Measurements from ENCODE around the gene LAMB1. TPM values are rescaled to one million over a fixed set of nuclear protein-coding genes. Genes with fewer than 3 reads are reported as not detected.

The LAMB1 gene
- polyA plus RNA-seq, 1 donor from 2014 or later, result 7.6 TPM

- Histone ChIP-seq H3K9ac (ENCODE audit: low read length) (no peak overlapping the region), H4K20me1 (ENCODE audit: insufficient read depth) (no peaks in the 10 kb centered on the region), H3K36me3 (ENCODE audit: insufficient read depth, low read length) (no peaks in the 10 kb centered on the region), H2AFZ (ENCODE audit: low read depth, low read length) (no peak overlapping the region), H3K27ac (ENCODE audit: low read length) (no peak overlapping the region), H3F3A (ENCODE audit: insufficient read depth, low read length, poor library complexity, severe bottlenecking) (no peaks in the 10 kb centered on the region), H3K79me2 (replicated peaks; ENCODE audit: insufficient read depth, low read length) (no peaks in the 10 kb centered on the region), H3K4me3 (ENCODE audit: low read length) (no peak overlapping the region), H3K4me2 (ENCODE audit: low read length) (no peak overlapping the region), H3K27me3 (ENCODE audit: insufficient read depth, low read depth, low read length) (no peaks in the 10 kb centered on the region), H3K9me3 (ENCODE audit: low read length) (no peaks in the 10 kb centered on the region), H3K9me2 (ENCODE audit: insufficient read depth, low read length) (no peaks in the 10 kb centered on the region)
- TF ChIP-seq SMC3 (conservative IDR thresholded peaks at IDR 0.05; ENCODE audit: poor library complexity), result no peak
Measured at GRCh38 chr7:108018668-108019067, 15.7 kb upstream of the LAMB1 start.

- no peak overlapping the region for H3K4me2 ChIP-seq (ENCODE audit: low read length)
- H3K79me2 ChIP-seq (replicated peaks; ENCODE audit: insufficient read depth, low read length), result no peaks in the 10 kb centered on the region
- TF ChIP-seq EZH2 (IDR thresholded peaks at IDR 0.05; ENCODE audit: borderline replicate concordance, insufficient read depth, low read length, poor library complexity, severe bottlenecking) (no peak), TAF1 (IDR thresholded peaks at IDR 0.05; ENCODE audit: low read depth) (no peak), POLR2AphosphoS5 (IDR thresholded peaks at IDR 0.05) (no peak), EP300 (conservative IDR thresholded peaks at IDR 0.05; ENCODE audit: poor library complexity, severe bottlenecking) (no peak), RAD21 (conservative IDR thresholded peaks at IDR 0.05) (no peak), REST (IDR thresholded peaks at IDR 0.05; ENCODE audit: borderline replicate concordance) (no peak), SMC3 (conservative IDR thresholded peaks at IDR 0.05; ENCODE audit: poor library complexity) (no peak)
- H2AFZ ChIP-seq (ENCODE audit: low read depth, low read length), result no peak overlapping the region
- H3K36me3 ChIP-seq (ENCODE audit: insufficient read depth, low read length), result no peaks in the 10 kb centered on the region
- H3K27me3 ChIP-seq (ENCODE audit: insufficient read depth, low read depth, low read length), result no peaks in the 10 kb centered on the region
- H4K20me1 ChIP-seq (ENCODE audit: insufficient read depth), result no peaks in the 10 kb centered on the region
- H3K4me3 ChIP-seq (ENCODE audit: low read length), result no peak overlapping the region
- no peaks in the 10 kb centered on the region for H3F3A ChIP-seq (ENCODE audit: insufficient read depth, low read length, poor library complexity, severe bottlenecking)
- H3K27ac ChIP-seq (ENCODE audit: low read length), result no peak overlapping the region
- H3K9me2 ChIP-seq (ENCODE audit: insufficient read depth, low read length), result no peaks in the 10 kb centered on the region
- H3K9ac ChIP-seq (ENCODE audit: low read length), result no peak overlapping the region
- H3K9me3 ChIP-seq (ENCODE audit: low read length), result no peaks in the 10 kb centered on the region
Measured at GRCh38 chr7:108017776-108018151, 14.8 kb upstream of the LAMB1 start.

- no peaks in the 10 kb centered on the region for H3K9me3 ChIP-seq (ENCODE audit: low read length)
- no peaks in the 10 kb centered on the region for H3K9me2 ChIP-seq (ENCODE audit: insufficient read depth, low read length)
- no peak overlapping the region for H3K9ac ChIP-seq (ENCODE audit: low read length)
- H3K4me2 ChIP-seq (ENCODE audit: low read length), result no peak overlapping the region
- H4K20me1 ChIP-seq (ENCODE audit: insufficient read depth), result no peaks in the 10 kb centered on the region
- no peaks in the 10 kb centered on the region for H3K27me3 ChIP-seq (ENCODE audit: insufficient read depth, low read depth, low read length)
- H3K79me2 ChIP-seq (replicated peaks; ENCODE audit: insufficient read depth, low read length), result no peaks in the 10 kb centered on the region
- H3K4me3 ChIP-seq (ENCODE audit: low read length), result no peak overlapping the region
- H3K27ac ChIP-seq (ENCODE audit: low read length), result no peak overlapping the region
- H2AFZ ChIP-seq (ENCODE audit: low read depth, low read length), result no peak overlapping the region
- H3F3A ChIP-seq (ENCODE audit: insufficient read depth, low read length, poor library complexity, severe bottlenecking), result no peaks in the 10 kb centered on the region
- TF ChIP-seq CTCF (IDR thresholded peaks at IDR 0.05; ENCODE audit: poor library complexity, severe bottlenecking) (peak; percentile 61), EZH2 (IDR thresholded peaks at IDR 0.05; ENCODE audit: borderline replicate concordance, insufficient read depth, low read length, poor library complexity, severe bottlenecking) (no peak), EP300 (conservative IDR thresholded peaks at IDR 0.05; ENCODE audit: poor library complexity, severe bottlenecking) (no peak), TAF1 (IDR thresholded peaks at IDR 0.05; ENCODE audit: low read depth) (no peak), RAD21 (conservative IDR thresholded peaks at IDR 0.05) (peak; percentile 48), POLR2AphosphoS5 (IDR thresholded peaks at IDR 0.05) (no peak), REST (IDR thresholded peaks at IDR 0.05; ENCODE audit: borderline replicate concordance) (no peak), SMC3 (conservative IDR thresholded peaks at IDR 0.05; ENCODE audit: poor library complexity) (peak; percentile 52), MXI1 (conservative IDR thresholded peaks at IDR 0.05; ENCODE audit: poor library complexity, severe bottlenecking) (no peak)
- H3K36me3 ChIP-seq (ENCODE audit: insufficient read depth, low read length), result no peaks in the 10 kb centered on the region
Measured at GRCh38 chr7:108016841-108017775, 14.1 kb upstream of the LAMB1 start.

Measured in neural cell (in vitro differentiated cells).